KOPT-K1 (cell line): Measurements from ENCODE around the gene PAH.

Experiments
- H3K27ac ChIP-seq: fragments of 200-600 bp; sonication (generic); 2 replicates; pipeline ENCODE4 v1.5.1; 2016; ENCODE audit warnings: antibody characterized with exemption, mild to moderate bottlenecking, low read depth, low read length; ENCODE audit not compliant: poor library complexity, severe bottlenecking
- H3K36me3 ChIP-seq: fragments of 200-600 bp; sonication (generic); 2 replicates; pipeline ENCODE4 v1.5.1; 2017; ENCODE audit warnings: antibody characterized with exemption, mild to moderate bottlenecking, low read length, moderate library complexity; ENCODE audit not compliant: insufficient read depth
- H3K9me3 ChIP-seq: fragments of 200-600 bp; sonication (generic); 2 replicates; pipeline ENCODE4 v1.5.1; 2017; ENCODE audit warnings: antibody characterized with exemption, low read length, mild to moderate bottlenecking; ENCODE audit not compliant: insufficient read depth, poor library complexity, severe bottlenecking

The PAH gene

GRCh38 chr12:102956738-102957327 lies 39.8 kb upstream of the PAH start:
- Histone ChIP-seq H3K27ac (no peak overlapping the region), H3K9me3 (no peaks in the 10 kb centered on the region), H3K36me3 (no peaks in the 10 kb centered on the region)

- Histone ChIP-seq H3K9me3 (no peaks in the 10 kb centered on the region), H3K36me3 (no peaks in the 10 kb centered on the region), H3K27ac (no peak overlapping the region)
These were observed 39.1 kb upstream of the PAH start for GRCh38 chr12:102955926-102956737.

GRCh38 chr12:102954134-102954533 lies 37.1 kb upstream of the PAH start:
- no peaks in the 10 kb centered on the region for H3K9me3 ChIP-seq
- no peaks in the 10 kb centered on the region for H3K36me3 ChIP-seq
- H3K27ac ChIP-seq: no peak overlapping the region

- H3K27ac ChIP-seq: no peak overlapping the region
- H3K36me3 ChIP-seq: no peaks in the 10 kb centered on the region
- no peaks in the 10 kb centered on the region for H3K9me3 ChIP-seq
These were observed 36.2 kb upstream of the PAH start for GRCh38 chr12:102953221-102953620.

GRCh38 chr12:102951841-102952240 lies 34.8 kb upstream of the PAH start:
- Histone ChIP-seq H3K27ac (no peak overlapping the region), H3K36me3 (no peaks in the 10 kb centered on the region), H3K9me3 (no peaks in the 10 kb centered on the region)

GRCh38 chr12:102950950-102951619 lies 34.0 kb upstream of the PAH start:
- H3K9me3 ChIP-seq: no peaks in the 10 kb centered on the region
- H3K36me3 ChIP-seq: no peaks in the 10 kb centered on the region
- no peak overlapping the region for H3K27ac ChIP-seq

GRCh38 chr12:102950107-102950949 lies 33.3 kb upstream of the PAH start:
- Histone ChIP-seq H3K36me3 (no peaks in the 10 kb centered on the region), H3K9me3 (no peaks in the 10 kb centered on the region), H3K27ac (no peak overlapping the region)

GRCh38 chr12:102948941-102949352 lies 31.9 kb upstream of the PAH start:
- no peak overlapping the region for H3K27ac ChIP-seq
- H3K36me3 ChIP-seq: no peaks in the 10 kb centered on the region
- H3K9me3 ChIP-seq: no peaks in the 10 kb centered on the region

GRCh38 chr12:102946042-102946441 lies 29.0 kb upstream of the PAH start:
- Histone ChIP-seq H3K27ac (no peak overlapping the region), H3K36me3 (no peaks in the 10 kb centered on the region), H3K9me3 (no peaks in the 10 kb centered on the region)

- Histone ChIP-seq H3K27ac (no peak overlapping the region), H3K36me3 (no peaks in the 10 kb centered on the region), H3K9me3 (no peaks in the 10 kb centered on the region)
These were observed 22.7 kb upstream of the PAH start for GRCh38 chr12:102939670-102940222.

- Histone ChIP-seq H3K27ac (no peak overlapping the region), H3K36me3 (no peaks in the 10 kb centered on the region), H3K9me3 (no peaks in the 10 kb centered on the region)
These were observed 22.0 kb upstream of the PAH start for GRCh38 chr12:102939059-102939458.

- no peaks in the 10 kb centered on the region for H3K9me3 ChIP-seq
- H3K36me3 ChIP-seq: no peaks in the 10 kb centered on the region
- no peak overlapping the region for H3K27ac ChIP-seq
These were observed 16.1 kb upstream of the PAH start for GRCh38 chr12:102933168-102933567.

- no peak overlapping the region for H3K27ac ChIP-seq
- H3K9me3 ChIP-seq: no peaks in the 10 kb centered on the region
- no peaks in the 10 kb centered on the region for H3K36me3 ChIP-seq
These were observed 10.2 kb upstream of the PAH start for GRCh38 chr12:102927220-102927619.

GRCh38 chr12:102921240-102921639 lies 4.2 kb upstream of the PAH start:
- H3K36me3 ChIP-seq: no peaks in the 10 kb centered on the region
- H3K27ac ChIP-seq: no peak overlapping the region

GRCh38 chr12:102920271-102920670 lies 3.2 kb upstream of the PAH start:
- no peaks in the 10 kb centered on the region for H3K36me3 ChIP-seq
- no peaks in the 10 kb centered on the region for H3K9me3 ChIP-seq
- H3K27ac ChIP-seq: no peak overlapping the region

More at GRCh38 chr12:102921240-102921639, 4.2 kb upstream of the PAH start:
- no peaks in the 10 kb centered on the region for H3K9me3 ChIP-seq
